CD8-positive, alpha-beta memory T cell (primary cell): Measurements from ENCODE around the gene PBX3. TPM values are rescaled to one million over a fixed set of nuclear protein-coding genes. Genes with fewer than 3 reads are reported as not detected.

ENCODE experiments used
- CTCF ChIA-PET: fragments of 350-600 bp; sonication (Branson Sonifier 250); formaldehyde crosslinking; loops from one replicate; lab custom pipeline; 2021; ENCODE audit warnings: antibody characterized with exemption; lab: Charles Lee
- POLR2A ChIA-PET: fragments of 350-600 bp; sonication (Branson Sonifier 250); formaldehyde crosslinking; loops from one replicate; lab custom pipeline; 2021; ENCODE audit warnings: antibody characterized with exemption; lab: Charles Lee
- DNase-seq, 5 donors: peaks; one replicate each; pipeline versions ENCODE4 v3.0.0 to v3.0.0-alpha.2; 2020 to 2022; ENCODE audit warnings: mixed read lengths in 1 of 5
- H3K27ac ChIP-seq: one replicate; pipeline ENCODE4 v1.7.0; 2013; ENCODE audit warnings: low read depth, mild to moderate bottlenecking, low read length, moderate library complexity
- H3K27me3 ChIP-seq: 2 replicates; pipeline ENCODE4 v1.7.0; 2013; ENCODE audit warnings: low read length, mild to moderate bottlenecking; ENCODE audit not compliant: insufficient read depth, poor library complexity, severe bottlenecking
- H3K36me3 ChIP-seq: 2 replicates; pipeline ENCODE4 v1.7.0; 2013; ENCODE audit warnings: mild to moderate bottlenecking, low read length, moderate library complexity; ENCODE audit not compliant: insufficient read depth
- H3K4me1 ChIP-seq: 2 replicates; pipeline ENCODE4 v1.7.0; 2013; ENCODE audit warnings: mild to moderate bottlenecking, low read length, moderate library complexity; ENCODE audit not compliant: insufficient read depth
- H3K4me3 ChIP-seq: 2 replicates; pipeline ENCODE4 v1.7.0; 2013; ENCODE audit warnings: mild to moderate bottlenecking, low read length
- H3K9me3 ChIP-seq: 2 replicates; pipeline ENCODE4 v1.7.0; 2013; ENCODE audit warnings: mild to moderate bottlenecking, low read length
- H3K27ac Mint-ChIP-seq, 8 donors: one replicate each; pipeline ENCODE4 v1.8.0; 2020 to 2021; ENCODE audit warnings: mixed read lengths in 8 of 8, mild to moderate bottlenecking in 6 of 8, inconsistent platforms in 3 of 8, moderate library complexity in 3 of 8
- H3K27me3 Mint-ChIP-seq, 2 donors: one replicate each; pipeline ENCODE4 v1.8.0; 2020 to 2021; ENCODE audit warnings: mixed read lengths in 2 of 2, mild to moderate bottlenecking in 1 of 2, moderate library complexity in 1 of 2
- H3K36me3 Mint-ChIP-seq, 3 donors: one replicate each; pipeline ENCODE4 v1.8.0; 2020 to 2021; ENCODE audit warnings: mixed read lengths in 3 of 3, inconsistent platforms in 1 of 3, mild to moderate bottlenecking in 1 of 3
- H3K4me1 Mint-ChIP-seq, 3 donors: one replicate each; pipeline ENCODE4 v1.8.0; 2020 to 2021; ENCODE audit warnings: mixed read lengths in 3 of 3, inconsistent platforms in 1 of 3, mild to moderate bottlenecking in 1 of 3
- H3K4me3 Mint-ChIP-seq, 7 donors: one replicate each; pipeline ENCODE4 v1.8.0; 2020 to 2021; ENCODE audit warnings: mixed read lengths in 7 of 7, mild to moderate bottlenecking in 6 of 7, moderate library complexity in 4 of 7, inconsistent platforms in 2 of 7
- H3K9me3 Mint-ChIP-seq, 5 donors: one replicate each; pipeline ENCODE4 v1.8.0; 2020 to 2022; ENCODE audit warnings: mixed read lengths in 5 of 5, mild to moderate bottlenecking in 3 of 5, moderate library complexity in 2 of 5, inconsistent platforms in 1 of 5
- polyA plus RNA-seq: library from polyadenylated mRNA; unstranded; fragments of 300-500 nt; fragmentation: Illumina TruSeq; gene quantifications from one replicate; pipeline ENCODE4 v1.2.3, GENCODE V29; 2021
- total RNA-seq, 2 experiments: library from RNA; stranded (reverse); gene quantifications; one replicate each; pipeline ENCODE4 v1.2.3, GENCODE V29; 2021

The PBX3 gene
- total and polyA plus RNA-seq, 3 experiments from 2014 or later = 4.6 to 13.4 (median 12.8) TPM

DNA sequence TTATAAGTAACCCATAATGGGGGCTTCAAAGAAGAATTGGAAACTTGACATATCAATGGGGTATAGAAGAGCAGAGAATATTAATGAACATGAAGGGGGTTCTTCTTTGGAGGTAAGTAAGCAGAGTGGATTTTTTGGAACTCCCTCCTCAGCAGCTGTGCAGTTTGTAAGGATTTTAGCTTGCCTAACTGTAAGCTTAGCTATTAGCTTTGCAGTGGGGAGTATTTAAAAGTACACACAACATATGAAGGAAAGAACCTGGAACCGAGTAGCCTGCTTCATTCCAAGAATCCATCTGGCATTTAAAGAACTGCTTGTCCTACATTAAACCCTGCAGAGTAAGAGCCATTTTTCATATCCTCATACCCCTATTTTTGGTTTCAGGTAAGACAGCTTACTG lies 2.2 kb upstream of the PBX3 start:
- Histone ChIP-seq H3K9me3 (no peaks in the 10 kb centered on the region), H3K36me3 (no peaks in the 10 kb centered on the region), H3K27ac (no peak overlapping the region), H3K27me3 (no peaks in the 10 kb centered on the region), H3K4me3 (no peak overlapping the region), H3K4me1 (peaks cover 20% of the 10 kb centered on the region)
- CTCF ChIA-PET = interaction anchor here (1.4 kb wide), 1 partner anchor 38 kb away, joined by 4 read pairs; the partner anchor contains the start of gene MAPKAP1
- H3K27me3 Mint-ChIP-seq = peaks cover 1 to 3% of the 10 kb centered on the region in 2 donors
- POLR2A ChIA-PET = interaction anchor here (0.7 kb wide), 1 partner anchor 292 kb away, joined by 3 read pairs; no protein-coding TSS in a partner anchor
- H3K36me3 Mint-ChIP-seq = peaks cover 0 to 9% (median 0%) of the 10 kb centered on the region in 3 donors
- no peaks in the 10 kb centered on the region for H3K9me3 Mint-ChIP-seq
- peak overlapping the region in 6 of 7 donors; percentile 94 to 98 (median 96) for H3K4me3 Mint-ChIP-seq
- peaks cover 19 to 27% (median 19%) of the 10 kb centered on the region in 3 donors for H3K4me1 Mint-ChIP-seq
- no peak for DNase-seq
- H3K27ac Mint-ChIP-seq = peak overlapping the region in 4 of 8 donors; percentile 39 to 95 (median 88)

DNA sequence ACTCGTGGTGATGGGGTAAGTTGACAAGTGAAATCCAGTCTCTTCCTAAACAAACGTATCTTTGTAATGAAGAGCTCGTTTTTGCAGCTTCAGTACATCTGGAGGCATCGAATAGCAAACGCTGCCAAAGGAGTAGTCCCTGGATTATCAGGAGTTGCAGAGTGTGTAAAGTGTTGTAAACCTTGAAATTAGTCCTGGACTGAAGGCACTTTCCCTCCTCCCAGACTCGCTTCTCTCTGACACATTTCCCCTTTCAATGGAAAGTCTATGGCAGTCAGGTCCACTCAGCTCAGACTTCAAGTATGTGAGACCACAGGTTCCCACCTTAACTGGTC lies 1.5 kb upstream of the PBX3 start:
- DNase-seq = peak in 1 of 5 donors; percentile 1
- Mint-ChIP-seq H3K4me3 (peak overlapping the region; percentile 94 to 98 (median 96)), H3K27me3 (peaks cover 1 to 3% of the 10 kb centered on the region in 2 donors), H3K36me3 (peaks cover 0 to 9% (median 0%) of the 10 kb centered on the region in 3 donors), H3K27ac (peak overlapping the region in 6 of 8 donors; percentile 81 to 95 (median 90)), H3K9me3 (no peaks in the 10 kb centered on the region), H3K4me1 (peaks cover 22 to 32% (median 23%) of the 10 kb centered on the region in 3 donors)
- ChIA-PET POLR2A (interaction anchor here (0.5 to 1.2 kb wide), 4 partner anchors 39 to 328 kb away, joined by 3 to 4 read pairs (median 3); partner anchors contain the start of gene MAPKAP1), CTCF (interaction anchor here (1.4 kb wide), 1 partner anchor 39 kb away, joined by 4 read pairs; the partner anchor contains the start of gene MAPKAP1)
- Histone ChIP-seq H3K36me3 (no peaks in the 10 kb centered on the region), H3K27me3 (no peaks in the 10 kb centered on the region), H3K27ac (no peak overlapping the region), H3K4me3 (peak overlapping the region; percentile 78), H3K4me1 (peaks cover 22% of the 10 kb centered on the region), H3K9me3 (no peaks in the 10 kb centered on the region)

DNA sequence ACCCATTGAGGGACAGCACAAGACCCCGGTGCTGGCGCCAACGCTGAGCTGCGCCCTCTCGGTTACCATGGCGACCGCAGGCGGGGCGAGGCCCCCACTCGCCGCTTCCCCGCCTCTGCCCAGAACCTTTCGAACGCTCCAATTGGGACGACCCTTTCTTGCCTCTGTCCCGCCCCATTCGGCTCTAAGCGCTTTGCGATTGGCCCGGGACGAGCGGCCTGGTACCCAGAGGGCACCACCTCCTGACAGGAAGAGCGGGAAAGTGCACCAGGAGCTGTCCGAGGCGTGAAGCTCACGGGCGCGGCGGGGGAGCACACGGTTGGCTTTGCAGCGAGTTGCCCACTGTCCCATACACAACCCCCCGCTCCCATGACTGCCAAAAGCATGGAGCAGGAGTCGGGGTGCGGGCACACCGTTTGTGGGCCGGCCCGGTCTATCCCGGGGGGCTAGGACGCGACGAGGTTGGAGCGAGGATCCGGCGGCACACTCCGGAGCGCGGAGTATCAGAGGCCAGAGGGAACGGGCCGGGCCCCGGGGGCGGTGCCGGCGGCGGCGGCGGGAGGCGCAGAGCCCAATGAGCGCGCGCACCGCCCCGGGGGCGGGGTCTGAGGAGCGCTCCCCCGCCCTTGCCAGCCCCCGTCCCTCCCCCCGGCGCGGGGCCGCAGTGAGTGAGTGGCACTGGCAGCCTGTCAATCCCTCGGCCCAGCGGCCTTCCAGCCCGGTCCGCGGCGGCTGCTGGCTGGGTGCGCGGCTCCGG lies 978 bp upstream of the PBX3 start:
- Mint-ChIP-seq H3K27me3 (peaks cover 1% of the 10 kb centered on the region in 2 donors), H3K4me1 (peaks cover 25 to 35% (median 25%) of the 10 kb centered on the region in 3 donors), H3K4me3 (peak overlapping the region; percentile 94 to 98 (median 96)), H3K9me3 (no peaks in the 10 kb centered on the region), H3K27ac (peak overlapping the region; percentile 15 to 97 (median 90)), H3K36me3 (peaks cover 0 to 9% (median 0%) of the 10 kb centered on the region in 3 donors)
- peak; percentile 87 to 94 (median 91) for DNase-seq
- Histone ChIP-seq H3K27me3 (no peaks in the 10 kb centered on the region), H3K4me3 (peak overlapping the region; percentile 78), H3K27ac (peak overlapping the region; percentile 4), H3K36me3 (no peaks in the 10 kb centered on the region), H3K4me1 (peaks cover 22% of the 10 kb centered on the region), H3K9me3 (no peaks in the 10 kb centered on the region)
- ChIA-PET POLR2A (interaction anchor here (0.5 to 1.2 kb wide), 3 partner anchors 39 to 328 kb away, joined by 3 to 4 read pairs (median 3); partner anchors contain the start of gene MAPKAP1), CTCF (no interaction called here)

DNA sequence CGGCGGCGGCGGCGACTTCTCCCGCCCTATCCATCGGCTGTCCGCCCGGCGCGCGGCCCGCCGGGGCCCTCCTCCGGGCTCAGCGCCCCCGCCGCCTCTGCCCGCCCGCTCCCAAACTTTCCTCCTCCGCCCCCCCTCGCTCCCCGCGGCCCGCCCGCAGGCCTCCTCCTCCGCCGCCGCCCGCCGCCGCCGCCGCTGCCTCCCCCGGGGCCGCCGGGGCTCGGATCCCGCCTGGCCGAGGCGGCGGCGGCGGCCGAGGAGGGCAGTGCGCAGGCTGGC lies 460 bp upstream of the PBX3 start:
- peaks cover 25 to 35% (median 25%) of the 10 kb centered on the region in 3 donors for H3K4me1 Mint-ChIP-seq
- no peaks in the 10 kb centered on the region for H3K9me3 Mint-ChIP-seq
- H3K27ac ChIP-seq = no peak overlapping the region
- no peaks in the 10 kb centered on the region for H3K9me3 ChIP-seq
- CTCF ChIA-PET = no interaction called here
- no peaks in the 10 kb centered on the region for H3K36me3 ChIP-seq
- peak overlapping the region; percentile 78 for H3K4me3 ChIP-seq
- H3K4me3 Mint-ChIP-seq = peak overlapping the region; percentile 94 to 98 (median 96)
- no peak for DNase-seq
- H3K27ac Mint-ChIP-seq = no peak overlapping the region
- POLR2A ChIA-PET = interaction anchor here (1.2 kb wide), 1 partner anchor 40 kb away, joined by 3 read pairs; the partner anchor contains the start of gene MAPKAP1
- no peaks in the 10 kb centered on the region for H3K27me3 Mint-ChIP-seq
- H3K4me1 ChIP-seq = peaks cover 22% of the 10 kb centered on the region
- no peaks in the 10 kb centered on the region for H3K27me3 ChIP-seq
- peaks cover 0 to 9% (median 0%) of the 10 kb centered on the region in 3 donors for H3K36me3 Mint-ChIP-seq

DNA sequence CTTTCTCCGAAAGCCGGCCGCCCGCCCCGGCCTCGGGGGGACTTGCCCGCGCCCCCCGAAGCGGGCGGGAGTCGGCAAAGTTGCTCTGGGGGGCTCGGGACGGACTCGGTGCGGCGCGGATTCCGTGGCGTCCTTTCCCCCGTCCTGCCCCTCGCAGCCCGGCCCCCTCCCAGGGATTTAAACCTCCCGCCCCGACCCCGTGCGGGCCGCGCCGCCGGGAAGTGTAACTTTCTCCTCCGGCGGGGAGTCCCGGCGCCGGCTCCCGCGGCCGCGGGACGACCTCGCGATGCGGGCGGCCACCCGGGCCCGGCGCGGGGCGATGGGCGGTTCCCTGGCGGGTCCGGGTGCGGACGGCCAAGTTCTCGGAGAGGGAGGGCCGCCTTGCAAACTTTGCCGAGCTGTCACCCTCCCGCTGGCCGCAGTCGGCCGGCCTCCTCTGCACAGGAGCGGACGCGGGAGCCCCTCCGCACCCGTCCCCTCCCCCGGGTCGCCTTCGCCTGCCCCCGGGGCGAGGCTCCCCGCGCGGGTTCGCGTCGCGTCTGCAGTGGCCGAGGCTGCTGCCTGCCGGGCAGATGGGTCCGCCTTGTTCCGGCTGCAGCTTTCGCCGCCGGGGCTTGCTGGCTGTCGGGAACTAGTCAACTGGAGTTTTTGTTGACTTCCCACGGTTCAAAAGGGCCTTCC lies 732 bp downstream of the PBX3 start:
- H3K4me3 Mint-ChIP-seq = peak overlapping the region; percentile 86 to 98 (median 91)
- peak; percentile 16 to 56 (median 28) for DNase-seq
- H3K36me3 Mint-ChIP-seq = peaks cover 0 to 9% (median 0%) of the 10 kb centered on the region in 3 donors
- POLR2A ChIA-PET = interaction anchor here (0.9 kb wide), 1 partner anchor 75 kb away, joined by 3 read pairs; no protein-coding TSS in a partner anchor
- no peaks in the 10 kb centered on the region for H3K27me3 Mint-ChIP-seq
- H3K9me3 ChIP-seq = no peaks in the 10 kb centered on the region
- peak overlapping the region; percentile 68 to 93 (median 84) for H3K27ac Mint-ChIP-seq
- no peaks in the 10 kb centered on the region for H3K9me3 Mint-ChIP-seq
- H3K4me1 Mint-ChIP-seq = peaks cover 25 to 42% (median 25%) of the 10 kb centered on the region in 3 donors
- CTCF ChIA-PET = no interaction called here
- peak overlapping the region; percentile 69 for H3K4me3 ChIP-seq
- peaks cover 22% of the 10 kb centered on the region for H3K4me1 ChIP-seq
- H3K27ac ChIP-seq = peak overlapping the region; percentile 22
- no peaks in the 10 kb centered on the region for H3K27me3 ChIP-seq
- no peaks in the 10 kb centered on the region for H3K36me3 ChIP-seq

- Mint-ChIP-seq H3K4me3 (peak overlapping the region; percentile 86 to 98 (median 91)), H3K27ac (peak overlapping the region; percentile 68 to 93 (median 84)), H3K36me3 (peaks cover 0 to 9% (median 0%) of the 10 kb centered on the region in 3 donors), H3K4me1 (peaks cover 25 to 42% (median 25%) of the 10 kb centered on the region in 3 donors), H3K27me3 (no peaks in the 10 kb centered on the region), H3K9me3 (no peaks in the 10 kb centered on the region)
- Histone ChIP-seq H3K9me3 (no peaks in the 10 kb centered on the region), H3K27ac (peak overlapping the region; percentile 22), H3K36me3 (no peaks in the 10 kb centered on the region), H3K4me1 (peaks cover 22% of the 10 kb centered on the region), H3K27me3 (no peaks in the 10 kb centered on the region), H3K4me3 (peak overlapping the region; percentile 69)
- ChIA-PET CTCF (no interaction called here), POLR2A (interaction anchor here (0.6 kb wide), 1 partner anchor 780 kb away, joined by 4 read pairs; no protein-coding TSS in a partner anchor)
- no peak for DNase-seq
Observed at GRCh38 chr9:125748446-125749099, 1.4 kb downstream of the PBX3 start.

- peak overlapping the region; percentile 53 to 98 (median 91) for H3K4me3 Mint-ChIP-seq
- no peaks in the 10 kb centered on the region for H3K9me3 ChIP-seq
- H3K36me3 Mint-ChIP-seq = peaks cover 0 to 9% (median 3%) of the 10 kb centered on the region in 3 donors
- no peak for DNase-seq
- H3K4me1 ChIP-seq = peaks cover 22% of the 10 kb centered on the region
- no peaks in the 10 kb centered on the region for H3K9me3 Mint-ChIP-seq
- H3K27ac Mint-ChIP-seq = peak overlapping the region in 5 of 8 donors; percentile 17 to 90 (median 37)
- no peaks in the 10 kb centered on the region for H3K27me3 Mint-ChIP-seq
- CTCF ChIA-PET = no interaction called here
- no peaks in the 10 kb centered on the region for H3K36me3 ChIP-seq
- no peaks in the 10 kb centered on the region for H3K27me3 ChIP-seq
- H3K27ac ChIP-seq = no peak overlapping the region
- POLR2A ChIA-PET = interaction anchor here (0.6 kb wide), 1 partner anchor 779 kb away, joined by 4 read pairs; no protein-coding TSS in a partner anchor
- peaks cover 25 to 45% (median 25%) of the 10 kb centered on the region in 3 donors for H3K4me1 Mint-ChIP-seq
- H3K4me3 ChIP-seq = no peak overlapping the region
Observed at GRCh38 chr9:125749287-125749935, 2.2 kb downstream of the PBX3 start.
